Tibial artery (tissue), 4 donors: ENCODE results near the gene SLC2A9.

ENCODE experiments used
- DNase-seq, 2 donors: peaks; one replicate each; pipeline ENCODE4 v3.0.0-alpha.2; 2019
- H3K27ac ChIP-seq, 2 donors: fragments of 200-600 bp; sonication (generic) in 1 of 2; 1 replicate in 1 of 2; 2 replicates in 1 of 2; pipeline ENCODE4 v1.5.1; 2018 to 2019; ENCODE audit warnings: mild to moderate bottlenecking in 1 of 2
- H3K27me3 ChIP-seq, 2 donors: fragments of 200-600 bp; sonication (generic) in 1 of 2; one replicate each; pipeline versions ENCODE4 v1.5.1 to v1.6.0; 2016 to 2019
- H3K36me3 ChIP-seq, 3 donors: fragments of 200-600 bp; sonication (generic) in 2 of 3; one replicate each; pipeline ENCODE4 v1.5.1; 2016 to 2019; ENCODE audit warnings: mild to moderate bottlenecking in 2 of 3
- H3K4me1 ChIP-seq, 4 donors: fragments of 200-600 bp; sonication (generic) in 2 of 4; 1 replicate in 3 of 4; 2 replicates in 1 of 4; pipeline ENCODE4 v1.5.1; 2016 to 2019
- H3K4me3 ChIP-seq, 2 donors: fragments of 200-600 bp; sonication (generic) in 1 of 2; 1 replicate in 1 of 2; 2 replicates in 1 of 2; pipeline ENCODE4 v1.5.1; 2018 to 2019; ENCODE audit warnings: mild to moderate bottlenecking in 2 of 2
- H3K9me3 ChIP-seq, 3 donors: fragments of 200-600 bp; sonication (generic) in 1 of 3; one replicate each; pipeline ENCODE4 v1.5.1; 2016 to 2019
- intact Hi-C: fragments of 100-400 bp; cut with DNase I; formaldehyde crosslinking; loops from one replicate; pipeline ENCODE4 v1.15.0; 2023; ENCODE audit warnings: low total_unique reads
- TF ChIP-seq, protein P1 (sequence below), 2 experiments: fragments of 200-600 bp in 1 of 2; fragments of 450-650 bp in 1 of 2; IDR thresholded peaks; one replicate each; pipeline ENCODE4 v1.5.1; 2017 to 2019; ENCODE audit warnings: antibody characterized with exemption in 2 of 2, mild to moderate bottlenecking in 1 of 2, moderate library complexity in 1 of 2

The SLC2A9 gene

DNA sequence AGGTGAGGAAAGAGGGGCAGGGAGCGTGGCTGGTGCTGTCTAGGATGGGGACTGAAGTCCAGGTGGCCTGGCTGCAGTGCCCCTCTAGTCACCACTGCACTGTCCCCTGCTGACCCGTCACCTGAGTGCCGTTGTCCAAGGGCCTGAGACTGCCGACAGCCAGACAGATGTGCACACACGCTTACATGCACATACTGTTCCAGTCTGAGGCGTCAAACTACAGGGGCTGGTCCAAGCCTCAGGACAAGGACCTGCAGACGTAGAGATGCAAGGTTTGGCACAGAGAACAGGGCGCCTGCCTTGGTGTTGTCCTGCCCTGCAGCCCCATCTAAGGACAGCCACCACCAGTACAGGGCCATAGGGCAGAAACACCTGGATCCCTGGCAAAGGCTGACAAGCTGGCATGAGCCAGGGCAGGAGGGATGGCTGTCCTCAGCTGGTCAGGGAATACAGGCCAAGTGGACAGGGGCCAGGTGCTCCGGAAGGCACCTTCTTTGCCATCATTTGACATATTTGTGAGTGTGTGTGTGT, 1.7 kb downstream of the SLC2A9 start:
- no peak for DNase-seq
- peak overlapping the region; percentile 80 to 82 for H3K27ac ChIP-seq
- H3K4me1 ChIP-seq: peaks cover 5 to 36% (median 25%) of the 10 kb centered on the region in 4 donors
- TF ChIP-seq, protein P1, sequence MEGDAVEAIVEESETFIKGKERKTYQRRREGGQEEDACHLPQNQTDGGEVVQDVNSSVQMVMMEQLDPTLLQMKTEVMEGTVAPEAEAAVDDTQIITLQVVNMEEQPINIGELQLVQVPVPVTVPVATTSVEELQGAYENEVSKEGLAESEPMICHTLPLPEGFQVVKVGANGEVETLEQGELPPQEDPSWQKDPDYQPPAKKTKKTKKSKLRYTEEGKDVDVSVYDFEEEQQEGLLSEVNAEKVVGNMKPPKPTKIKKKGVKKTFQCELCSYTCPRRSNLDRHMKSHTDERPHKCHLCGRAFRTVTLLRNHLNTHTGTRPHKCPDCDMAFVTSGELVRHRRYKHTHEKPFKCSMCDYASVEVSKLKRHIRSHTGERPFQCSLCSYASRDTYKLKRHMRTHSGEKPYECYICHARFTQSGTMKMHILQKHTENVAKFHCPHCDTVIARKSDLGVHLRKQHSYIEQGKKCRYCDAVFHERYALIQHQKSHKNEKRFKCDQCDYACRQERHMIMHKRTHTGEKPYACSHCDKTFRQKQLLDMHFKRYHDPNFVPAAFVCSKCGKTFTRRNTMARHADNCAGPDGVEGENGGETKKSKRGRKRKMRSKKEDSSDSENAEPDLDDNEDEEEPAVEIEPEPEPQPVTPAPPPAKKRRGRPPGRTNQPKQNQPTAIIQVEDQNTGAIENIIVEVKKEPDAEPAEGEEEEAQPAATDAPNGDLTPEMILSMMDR (IDR thresholded peaks at IDR 0.05): no peak
- H3K4me3 ChIP-seq: peak overlapping the region; percentile 38 to 58
- no peaks in the 10 kb centered on the region for H3K9me3 ChIP-seq
- H3K36me3 ChIP-seq: no peaks in the 10 kb centered on the region
- H3K27me3 ChIP-seq: no peaks in the 10 kb centered on the region
- intact Hi-C loops: loop anchor here (5.0 to 10.0 kb wide), 2 partner anchors 43 to 325 kb away; no protein-coding TSS in a partner anchor

DNA sequence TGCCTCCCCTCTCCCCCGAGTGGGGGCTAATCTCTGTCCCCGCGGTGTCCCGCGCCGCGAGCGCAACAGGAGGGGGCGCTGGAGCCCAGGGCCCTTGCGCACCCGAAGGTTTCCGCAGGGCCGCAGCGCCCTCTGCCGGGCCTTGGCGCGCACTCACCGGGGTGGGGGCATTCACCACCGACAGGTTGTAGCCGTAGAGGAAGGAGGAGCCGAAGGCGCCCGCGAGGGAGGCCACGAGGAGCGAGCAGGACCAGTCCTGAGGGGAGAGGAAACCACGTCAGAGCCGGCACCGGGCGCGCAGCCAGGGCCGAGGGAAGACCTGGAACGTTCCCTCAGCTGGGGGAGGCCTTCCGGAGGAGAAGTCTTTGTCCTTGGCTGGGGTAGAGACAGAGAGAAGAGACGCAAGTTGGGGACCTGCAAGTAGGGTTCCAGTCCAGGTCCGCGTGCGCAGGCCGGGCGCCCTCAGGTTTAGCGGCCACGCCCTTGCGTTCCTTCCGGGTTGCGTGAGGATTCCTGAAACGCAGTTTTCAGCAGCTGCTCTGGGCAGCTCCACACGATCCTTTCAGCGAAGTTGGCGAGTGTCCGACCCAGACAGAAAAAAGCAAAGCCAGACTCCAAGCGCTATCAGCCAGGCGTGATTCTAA, 2.4 kb downstream of the SLC2A9 start:
- Histone ChIP-seq H3K27ac (peak overlapping the region; percentile 80 to 82), H3K27me3 (no peaks in the 10 kb centered on the region), H3K9me3 (no peaks in the 10 kb centered on the region), H3K4me1 (peaks cover 5 to 36% (median 25%) of the 10 kb centered on the region in 4 donors), H3K4me3 (peak overlapping the region; percentile 38 to 58), H3K36me3 (no peaks in the 10 kb centered on the region)
- TF ChIP-seq, protein P1 (IDR thresholded peaks at IDR 0.05): peak; percentile 95 to 98
- intact Hi-C loops: loop anchor here (10.0 kb wide), 1 partner anchor 324 kb away; no protein-coding TSS in a partner anchor
- peak; percentile 95 to 99 for DNase-seq

DNA sequence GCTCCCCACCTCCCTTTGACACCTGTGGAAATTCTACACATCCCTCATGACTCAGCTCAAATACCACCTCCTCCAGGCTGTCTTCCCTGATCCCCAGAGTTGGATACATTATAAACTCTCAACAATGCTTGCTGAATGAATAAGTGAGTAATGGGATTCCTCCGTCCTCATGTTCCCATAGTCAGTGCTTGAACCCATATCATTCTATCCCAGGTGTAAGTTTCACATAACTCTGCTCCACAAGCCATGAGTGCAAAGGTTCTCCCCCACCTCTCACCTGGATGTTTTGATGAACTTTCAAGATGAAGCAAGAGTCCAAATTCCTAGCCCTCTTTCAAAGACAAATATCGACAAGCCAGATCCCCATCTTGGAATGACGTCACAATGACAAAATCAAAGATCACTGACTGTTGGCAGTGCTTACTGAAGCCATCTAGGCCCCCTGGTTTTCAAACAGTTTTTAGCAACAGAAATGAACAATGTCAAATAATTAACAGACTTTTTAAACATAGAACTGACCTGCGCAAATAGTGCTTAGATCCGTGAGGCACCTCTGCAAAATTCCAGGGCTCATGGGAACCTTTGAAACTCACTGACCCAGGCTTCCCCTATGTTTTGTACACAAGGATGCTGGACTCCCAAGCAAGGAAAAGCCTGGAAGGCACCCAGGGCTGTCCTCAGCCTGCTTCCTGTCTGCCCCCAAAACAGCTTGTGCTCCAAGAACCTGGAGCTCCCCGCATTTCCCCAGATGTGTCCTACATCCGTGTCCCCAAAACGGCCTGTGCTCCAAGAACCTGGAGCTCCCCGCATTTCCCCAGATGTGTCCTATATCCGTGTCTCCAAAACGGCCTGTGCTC, 4.0 kb downstream of the SLC2A9 start:
- Histone ChIP-seq H3K4me1 (peaks cover 5 to 33% (median 24%) of the 10 kb centered on the region in 4 donors), H3K36me3 (no peaks in the 10 kb centered on the region), H3K27ac (no peak overlapping the region), H3K27me3 (no peaks in the 10 kb centered on the region), H3K4me3 (no peak overlapping the region), H3K9me3 (no peaks in the 10 kb centered on the region)
- intact Hi-C loops: loop anchor here (10.0 kb wide), 1 partner anchor 322 kb away; no protein-coding TSS in a partner anchor
- no peak for DNase-seq
- TF ChIP-seq, protein P1 (IDR thresholded peaks at IDR 0.05): no peak

DNA sequence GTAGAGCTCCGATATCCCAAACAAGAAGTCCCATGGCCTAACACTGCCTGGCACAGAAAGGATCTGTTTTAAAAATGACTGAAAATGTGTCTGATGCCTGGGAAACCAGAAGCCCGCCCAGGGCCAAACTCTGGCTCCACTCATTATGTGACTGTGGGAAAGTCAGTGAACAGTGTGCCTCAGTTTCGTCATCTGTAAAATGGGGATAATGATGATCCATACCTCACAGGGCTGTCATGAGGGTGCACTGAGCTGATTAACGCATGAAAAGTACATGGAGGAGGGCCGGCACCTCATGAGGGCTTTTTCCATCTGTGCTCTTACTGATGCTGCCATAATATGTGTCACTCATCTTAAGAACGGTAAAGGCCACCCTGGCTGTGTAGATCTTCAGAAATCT, 5.1 kb downstream of the SLC2A9 start:
- Histone ChIP-seq H3K4me1 (peaks cover 5 to 23% (median 18%) of the 10 kb centered on the region in 4 donors), H3K27ac (no peak overlapping the region), H3K27me3 (no peaks in the 10 kb centered on the region), H3K4me3 (no peak overlapping the region), H3K36me3 (no peaks in the 10 kb centered on the region), H3K9me3 (no peaks in the 10 kb centered on the region)
- intact Hi-C loops: loop anchor here (10.0 kb wide), 1 partner anchor 321 kb away; no protein-coding TSS in a partner anchor
- TF ChIP-seq, protein P1 (IDR thresholded peaks at IDR 0.05): no peak
- no peak for DNase-seq

DNA sequence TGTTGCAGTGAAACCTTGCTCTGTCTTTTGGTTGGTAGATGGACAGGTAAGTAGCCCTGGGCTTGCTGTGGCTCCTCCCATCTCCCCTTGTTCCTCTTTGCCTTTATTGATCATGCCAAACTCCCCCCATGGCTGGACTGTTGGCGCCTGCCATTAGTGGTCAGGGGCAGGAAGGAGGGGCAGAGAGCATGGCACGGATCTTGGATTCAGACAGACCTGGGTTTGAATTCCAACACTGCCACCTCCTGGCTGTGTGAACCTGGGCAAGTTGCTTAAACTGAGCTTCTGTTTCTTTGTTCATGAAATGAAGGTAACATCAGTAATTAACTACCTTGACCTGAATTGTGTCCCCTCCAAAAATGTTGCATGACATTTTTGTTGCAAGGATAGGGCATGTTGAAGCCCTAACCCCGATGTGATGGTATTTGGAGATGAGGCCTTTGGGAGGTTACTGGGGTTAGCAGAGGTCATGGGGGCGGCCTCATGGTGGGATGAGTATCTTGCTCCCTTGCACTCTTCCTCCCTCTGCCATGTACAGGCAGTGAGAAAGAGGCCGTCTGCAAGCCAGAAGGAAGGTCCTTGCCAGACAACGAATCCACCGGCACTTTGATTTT, 6.0 kb downstream of the SLC2A9 start:
- intact Hi-C loops: loop anchor here (10.0 kb wide), 1 partner anchor 320 kb away; no protein-coding TSS in a partner anchor
- Histone ChIP-seq H3K4me1 (peaks cover 5 to 14% (median 12%) of the 10 kb centered on the region in 4 donors), H3K36me3 (no peaks in the 10 kb centered on the region), H3K27me3 (no peaks in the 10 kb centered on the region), H3K4me3 (no peak overlapping the region), H3K9me3 (no peaks in the 10 kb centered on the region), H3K27ac (no peak overlapping the region)
- no peak for DNase-seq
- TF ChIP-seq, protein P1 (IDR thresholded peaks at IDR 0.05): peak; percentile 18 to 19
